H1 (cell line): ENCODE data around the gene MRPL22. TPM values are rescaled to one million over a fixed set of nuclear protein-coding genes. Genes with fewer than 3 reads are reported as not detected.

Experiments used
- CTCF ChIA-PET: fragments of 300-600 bp; sonication (Branson Sonifier 250); formaldehyde crosslinking; loops from one replicate; lab custom pipeline; 2021; ENCODE audit not compliant: partially characterized antibody; lab: Charles Lee
- POLR2A ChIA-PET: fragments of 300-600 bp; sonication (Branson Sonifier 250); formaldehyde crosslinking; loops from one replicate; lab custom pipeline; 2021; ENCODE audit warnings: inconsistent platforms; ENCODE audit not compliant: partially characterized antibody; lab: Charles Lee
- DNase-seq, 2 experiments: peaks; one replicate each; pipeline versions ENCODE4 v3.0.0 to v3.0.0-alpha.2; 2010 to 2022; ENCODE audit warnings: low spot score in 2 of 2, low read depth in 1 of 2, mixed read lengths in 1 of 2
- FAIRE-seq: peaks from 2 replicates; lab custom pipeline; 2011; peaks lifted over from hg19 to GRCh38; lab: Jason Lieb, UNC
- H2AFZ ChIP-seq: 2 replicates; pipeline ENCODE4 v1.8.1; 2012; ENCODE audit warnings: low read length, inconsistent platforms
- H2AK5ac ChIP-seq: 2 replicates; pipeline ENCODE4 v1.6.1; 2013; ENCODE audit warnings: low read depth, low read length
- H2BK120ac ChIP-seq: replicated peaks from 2 replicates; pipeline ENCODE3; 2013; ENCODE audit warnings: low read depth, low read length, inconsistent platforms
- H2BK12ac ChIP-seq: 2 replicates; pipeline ENCODE4 v1.6.1; 2013; ENCODE audit warnings: low read depth, low read length
- H2BK15ac ChIP-seq: 2 replicates; pipeline ENCODE4 v1.6.1; 2013; ENCODE audit warnings: low read length
- H2BK20ac ChIP-seq: 2 replicates; pipeline ENCODE4 v1.6.1; 2013; ENCODE audit warnings: low read length
- H2BK5ac ChIP-seq: 2 replicates; pipeline ENCODE4 v1.6.1; 2013; ENCODE audit warnings: low read depth, low read length
- H3K14ac ChIP-seq: 2 replicates; pipeline ENCODE4 v1.6.1; 2013; ENCODE audit warnings: inconsistent platforms; ENCODE audit not compliant: insufficient read length
- H3K18ac ChIP-seq: 2 replicates; pipeline ENCODE4 v1.6.1; 2013; ENCODE audit warnings: low read length; ENCODE audit errors: extremely low read depth
- H3K23ac ChIP-seq: 2 replicates; pipeline ENCODE4 v1.6.1; 2013; ENCODE audit warnings: inconsistent platforms; ENCODE audit not compliant: insufficient read length
- H3K23me2 ChIP-seq: 2 replicates; pipeline ENCODE4 v1.6.1; 2013; ENCODE audit warnings: low read depth, low read length
- H3K27ac ChIP-seq: 2 replicates; pipeline ENCODE4 v1.6.1; 2011; ENCODE audit warnings: low read depth, low read length, inconsistent platforms
- H3K27me3 ChIP-seq, 4 experiments: replicated peaks in 1 of 4; 1 replicate in 1 of 4; 2 replicates in 3 of 4; pipeline versions ENCODE4 v1.6.1 to v1.8.1; 2011 to 2013; ENCODE audit warnings: low read length in 3 of 4, mild to moderate bottlenecking in 3 of 4, inconsistent platforms in 2 of 4, mixed read lengths in 2 of 4, moderate library complexity in 1 of 4; ENCODE audit not compliant: control insufficient read depth in 3 of 4, insufficient read depth in 3 of 4; ENCODE audit errors: extremely low read depth in 1 of 4
- H3K36me3 ChIP-seq, 4 experiments: 2 replicates each; pipeline versions ENCODE4 v1.6.1 to v1.8.1; 2011 to 2013; ENCODE audit warnings: mild to moderate bottlenecking in 4 of 4, low read length in 3 of 4, moderate library complexity in 2 of 4, control low read depth in 1 of 4, inconsistent platforms in 1 of 4; ENCODE audit not compliant: insufficient read depth in 4 of 4, control insufficient read depth in 2 of 4
- H3K4ac ChIP-seq: replicated peaks from 2 replicates; pipeline ENCODE3; 2013; ENCODE audit warnings: low read length, low read depth, mixed read lengths, inconsistent platforms; ENCODE audit not compliant: insufficient read length
- H3K4me1 ChIP-seq, 4 experiments: replicated peaks in 1 of 4; 1 replicate in 1 of 4; 2 replicates in 3 of 4; pipeline versions ENCODE4 v1.6.1 to v1.8.1; 2011 to 2013; ENCODE audit warnings: low read length in 3 of 4, inconsistent platforms in 2 of 4, mixed read lengths in 1 of 4; ENCODE audit not compliant: insufficient read depth in 4 of 4, control insufficient read depth in 3 of 4
- H3K4me2 ChIP-seq, 2 experiments: 2 replicates each; pipeline versions ENCODE4 v1.6.1 to v1.8.1; 2011 to 2013; ENCODE audit warnings: low read depth in 2 of 2, low read length in 2 of 2, control low read depth in 1 of 2, inconsistent platforms in 1 of 2, mild to moderate bottlenecking in 1 of 2; ENCODE audit not compliant: insufficient read depth in 1 of 2
- H3K4me3 ChIP-seq, 4 experiments: fragments of 200-600, 300-600 bp in 1 of 4; sonication (generic), shearing (Covaris generic), sonication (Bioruptor Twin) in 1 of 4; 2 replicates each; pipeline versions ENCODE4 v1.5.1 to v1.8.1; 2011 to 2016; ENCODE audit warnings: low read length in 4 of 4, low read depth in 3 of 4, control low read depth in 2 of 4, inconsistent platforms in 2 of 4, mild to moderate bottlenecking in 2 of 4, mixed read lengths in 1 of 4, moderate library complexity in 1 of 4; ENCODE audit not compliant: insufficient read depth in 2 of 4; ENCODE audit errors: extremely low read depth in 1 of 4
- H3K56ac ChIP-seq: replicated peaks from 2 replicates; pipeline ENCODE3; 2013; ENCODE audit warnings: low read depth, mild to moderate bottlenecking, mixed read lengths, low read length, inconsistent platforms; ENCODE audit not compliant: insufficient read length
- H3K79me1 ChIP-seq: 2 replicates; pipeline ENCODE4 v1.6.1; 2013; ENCODE audit warnings: low read depth, low read length, control low read depth
- H3K79me2 ChIP-seq, 2 experiments: 2 replicates each; pipeline versions ENCODE4 v1.6.1 to v1.8.1; 2012 to 2013; ENCODE audit warnings: low read length in 2 of 2, mild to moderate bottlenecking in 2 of 2, inconsistent platforms in 1 of 2; ENCODE audit not compliant: insufficient read depth in 2 of 2, control insufficient read depth in 1 of 2
- H3K9ac ChIP-seq, 4 experiments: replicated peaks in 1 of 4; 1 replicate in 1 of 4; 2 replicates in 3 of 4; pipeline versions ENCODE4 v1.6.1 to v1.8.1; 2011 to 2013; ENCODE audit warnings: low read depth in 3 of 4, low read length in 3 of 4, control low read depth in 2 of 4, mild to moderate bottlenecking in 2 of 4, moderate library complexity in 2 of 4, inconsistent platforms in 1 of 4; ENCODE audit errors: extremely low read depth in 1 of 4
- H3K9me3 ChIP-seq, 2 experiments: 2 replicates each; pipeline versions ENCODE4 v1.6.1 to v1.8.1; 2012 to 2013; ENCODE audit warnings: mild to moderate bottlenecking in 2 of 2, moderate library complexity in 2 of 2, control low read depth in 1 of 2, inconsistent platforms in 1 of 2, low read depth in 1 of 2, low read length in 1 of 2, mixed read lengths in 1 of 2; ENCODE audit not compliant: insufficient read depth in 2 of 2
- H4K20me1 ChIP-seq, 2 experiments: replicated peaks in 1 of 2; 2 replicates each; pipeline versions ENCODE3 to v1.8.1; 2011 to 2013; ENCODE audit warnings: inconsistent platforms in 2 of 2, low read length in 2 of 2, mild to moderate bottlenecking in 1 of 2; ENCODE audit not compliant: insufficient read depth in 2 of 2, control insufficient read depth in 1 of 2
- H4K5ac ChIP-seq: 2 replicates; pipeline ENCODE4 v1.6.1; 2013; ENCODE audit warnings: low read length, low read depth, mixed read lengths, inconsistent platforms; ENCODE audit not compliant: insufficient read length
- H4K8ac ChIP-seq: 2 replicates; pipeline ENCODE4 v1.8.0; 2013; ENCODE audit warnings: mild to moderate bottlenecking, moderate library complexity, low read length, inconsistent platforms; ENCODE audit not compliant: insufficient read depth; ENCODE audit errors: extremely low read depth
- H4K91ac ChIP-seq: replicated peaks from 2 replicates; pipeline ENCODE3; 2013; ENCODE audit warnings: low read length, mixed read lengths, inconsistent platforms; ENCODE audit not compliant: insufficient read length
- ASH2L ChIP-seq: fragments of 200-600, 300-600 bp; sonication (generic); IDR thresholded peaks from one replicate; pipeline ENCODE4 v1.7.1; 2017; ENCODE audit warnings: low read length
- CBX5 ChIP-seq: fragments of 300-800, 300-1000 bp; sonication (generic); IDR thresholded peaks from 2 replicates; pipeline ENCODE4 v1.7.1; 2016; ENCODE audit warnings: antibody characterized with exemption, low read length, low read depth
- CEBPB ChIP-seq: IDR thresholded peaks from 2 replicates; pipeline ENCODE4 v1.6.1; 2012; ENCODE audit warnings: low read depth, low read length
- EGR1 ChIP-seq: IDR thresholded peaks from 2 replicates; pipeline ENCODE4 v1.6.1; 2011; ENCODE audit warnings: low read depth, low read length, borderline replicate concordance
- EP300 ChIP-seq, 2 experiments: IDR thresholded peaks; 1 replicate in 1 of 2; 2 replicates in 1 of 2; pipeline ENCODE4 v1.6.1; 2011 to 2012; ENCODE audit warnings: low read depth in 2 of 2, low read length in 2 of 2, mild to moderate bottlenecking in 2 of 2, borderline replicate concordance in 1 of 2, inconsistent platforms in 1 of 2, moderate library complexity in 1 of 2
- GABPA ChIP-seq: IDR thresholded peaks from 2 replicates; pipeline ENCODE4 v1.6.1; 2011; ENCODE audit warnings: mild to moderate bottlenecking, low read length, moderate library complexity, borderline replicate concordance; ENCODE audit not compliant: insufficient read depth
- HDAC2 ChIP-seq, 2 experiments: fragments of 300-600 bp in 1 of 2; sonication (generic) in 1 of 2; IDR thresholded peaks; 2 replicates each; pipeline ENCODE4 v1.6.1; 2011 to 2012; ENCODE audit warnings: low read depth in 2 of 2, low read length in 2 of 2, mild to moderate bottlenecking in 2 of 2, moderate library complexity in 2 of 2, borderline replicate concordance in 1 of 2, inconsistent platforms in 1 of 2
- KDM4A ChIP-seq: IDR thresholded peaks from one replicate; pipeline ENCODE4 v1.7.1; 2012; ENCODE audit warnings: low read depth, mild to moderate bottlenecking, moderate library complexity, low read length, inconsistent platforms; ENCODE audit not compliant: severe bottlenecking
- RAD21 ChIP-seq, 2 experiments: IDR thresholded peaks in 1 of 2; conservative IDR thresholded peaks in 1 of 2; 2 replicates each; pipeline ENCODE4 v1.6.1; 2011; ENCODE audit warnings: low read depth in 2 of 2, low read length in 2 of 2, improper control_type of control experiment in 1 of 2, inconsistent platforms in 1 of 2, mild to moderate bottlenecking in 1 of 2, moderate library complexity in 1 of 2
- RFX5 ChIP-seq: IDR thresholded peaks from 2 replicates; pipeline ENCODE4 v1.6.1; 2011; ENCODE audit warnings: low read depth, low read length, improper control_type of control experiment, borderline replicate concordance
- SP1 ChIP-seq: IDR thresholded peaks from 2 replicates; pipeline ENCODE4 v1.6.1; 2011; ENCODE audit warnings: low read depth, low read length
- TAF7 ChIP-seq: optimal IDR thresholded peaks from 2 replicates; pipeline ENCODE3; 2011; ENCODE audit warnings: low read depth, mild to moderate bottlenecking, inconsistent platforms, low read length, moderate library complexity, borderline replicate concordance
- YY1 ChIP-seq: IDR thresholded peaks from 2 replicates; pipeline ENCODE4 v1.6.1; 2011; ENCODE audit warnings: low read depth, mild to moderate bottlenecking, low read length
- WGBS, 2 experiments: shearing (Covaris generic) in 1 of 2; methylation state at CpG; one replicate each; pipeline versions ENCODE4 v1.1.6 to v1.1.7; 2013 to 2015; ENCODE audit warnings: low lambda C conversion rate in 2 of 2, mixed read lengths in 2 of 2, inconsistent platforms in 1 of 2, low coverage in 1 of 2, missing lambda C conversion rate in 1 of 2; ENCODE audit not compliant: insufficient replicate concordance in 2 of 2, insufficient coverage in 1 of 2, insufficient read length in 1 of 2; ENCODE audit errors: extremely low coverage in 1 of 2, missing lambda C conversion rate in 1 of 2; 5-methylcytosine and 5-hydroxymethylcytosine counted together
- polyA plus RNA-seq, 7 experiments: library from polyadenylated mRNA; depleted of rRNA in 3 of 7; stranded (reverse) in 5 of 7; unstranded in 2 of 7; fragments of >200 nt in 5 of 7; fragments of 200-250 nt in 2 of 7; gene quantifications; 1 replicate in 5 of 7; 2 replicates in 1 of 7; 4 replicates in 1 of 7; pipeline versions ENCODE4 v1.2.1 to v1.2.3, GENCODE V29; 2011 to 2013; ENCODE audit warnings: missing spikeins in 2 of 7, mixed read lengths in 2 of 7
- total RNA-seq: library from RNA; stranded (reverse); fragmentation: NEBNext Ultra II Directional; extraction: Animal tissue kit (Norgen Biotek cat#: 25700); gene quantifications from 2 replicates; pipeline ENCODE4 v1.2.1, GENCODE V29; 2021

The MRPL22 gene
- total and polyA plus RNA-seq, 2 of the 8 experiments (the other 6 are each of a cell fraction or from before 2014, with no cell fraction given): 46.8 to 65.6 TPM

DNA sequence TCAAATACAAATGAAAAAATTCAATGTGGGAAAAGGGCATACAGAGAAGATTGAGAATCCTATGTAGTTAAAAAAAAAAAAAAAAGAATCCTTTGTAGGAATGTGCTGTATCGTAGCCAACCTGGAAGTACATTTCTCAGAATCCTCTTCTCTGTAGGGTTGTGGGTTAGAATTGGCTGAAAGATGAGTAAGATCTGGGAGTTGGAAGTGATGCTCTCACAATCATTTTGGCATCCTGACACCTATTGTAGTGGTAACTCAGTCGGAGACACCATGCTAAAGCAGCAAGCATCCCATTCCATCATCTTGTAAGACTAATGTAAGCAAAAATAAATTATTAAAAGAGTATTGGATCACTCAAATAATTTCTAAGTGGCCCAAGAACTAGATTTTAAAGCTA lies 30.6 kb downstream of the MRPL22 start:
- Histone ChIP-seq H3K27ac (no peak overlapping the region), H3K4me1 (no peaks in the 10 kb centered on the region), H2BK5ac (no peak overlapping the region), H2AK5ac (no peak overlapping the region), H3K14ac (no peak overlapping the region), H3K56ac (no peak overlapping the region), H3K79me2 (no peaks in the 10 kb centered on the region), H3K79me1 (no peaks in the 10 kb centered on the region), H3K4me3 (no peak overlapping the region), H4K8ac (no peak overlapping the region), H3K4me2 (no peak overlapping the region), H4K91ac (no peak overlapping the region), H2BK20ac (no peak overlapping the region), H2BK120ac (no peak overlapping the region), H3K9ac (no peak overlapping the region), H4K20me1 (no peaks in the 10 kb centered on the region), H3K4ac (no peak overlapping the region), H2AFZ (no peak overlapping the region), H3K9me3 (no peaks in the 10 kb centered on the region), H3K23me2 (no peaks in the 10 kb centered on the region), H3K23ac (no peak overlapping the region), H3K27me3 (no peaks in the 10 kb centered on the region), H3K36me3 (peaks cover 2 to 11% (median 3%) of the 10 kb centered on the region in 4 experiments; a peak in 4 of 8 replicates), H2BK15ac (no peak overlapping the region), H2BK12ac (no peak overlapping the region), H4K5ac (no peak overlapping the region), H3K18ac (no peak overlapping the region)
- DNase-seq (no peak), FAIRE-seq (no peak)
- ChIA-PET CTCF (interaction anchor here (0.7 to 18.4 kb wide), 13 partner anchors 9 to 633 kb away, joined by 3 to 471 read pairs (median 5); no protein-coding TSS in a partner anchor), POLR2A (no interaction called here)
- 88% methylated on average over 2 of the region's 2 CpGs; no CpG with 5 or more reads in 1 of the 2 experiments for WGBS, 2 experiments
- TF ChIP-seq ASH2L (no peak), KDM4A (no peak), TAF7 (no peak), RFX5 (no peak), EGR1 (no peak), CBX5 (no peak), CEBPB (no peak), EP300 (IDR thresholded peaks at IDR 0.05; ENCODE audit: borderline replicate concordance in 1 of 2, low read depth in 2 of 2, low read length in 2 of 2) (no peak), GABPA (no peak), HDAC2 (IDR thresholded peaks at IDR 0.05; ENCODE audit: borderline replicate concordance in 1 of 2, low read depth in 2 of 2, low read length in 2 of 2) (no peak), RAD21 (IDR thresholded peaks at IDR 0.05 in 1 of 2, conservative IDR thresholded peaks at IDR 0.05 in 1 of 2; ENCODE audit: low read depth in 2 of 2, low read length in 2 of 2) (no peak), SP1 (no peak), YY1 (no peak)
